Endothelial cell of umbilical vein (primary cell): Measurements from ENCODE around the gene C14orf180.

Experiments used
- CTCF ChIP-seq, 2 donors: IDR thresholded peaks; 1 replicate in 1 of 2; 2 replicates in 1 of 2; pipeline ENCODE4 v1.5.1; 2011; ENCODE audit warnings: low read length in 2 of 2, mild to moderate bottlenecking in 2 of 2, moderate library complexity in 2 of 2, control low read depth in 1 of 2, inconsistent platforms in 1 of 2, low read depth in 1 of 2; ENCODE audit not compliant: insufficient read depth in 1 of 2; ENCODE audit errors: extremely low read depth in 1 of 2
- EZH2 ChIP-seq: IDR thresholded peaks from 2 replicates; pipeline ENCODE4 v1.6.1; 2012; ENCODE audit warnings: borderline replicate concordance, low read depth, mild to moderate bottlenecking, moderate library complexity, low read length, inconsistent platforms; ENCODE audit not compliant: severe bottlenecking
- FOS ChIP-seq: IDR thresholded peaks from 2 replicates; pipeline ENCODE4 v1.6.1; 2011; ENCODE audit warnings: mild to moderate bottlenecking, low read length, moderate library complexity, borderline replicate concordance; ENCODE audit not compliant: insufficient read depth
- JUN ChIP-seq: IDR thresholded peaks from 2 replicates; pipeline ENCODE4 v1.6.1; 2011; ENCODE audit warnings: borderline replicate concordance, low read depth; ENCODE audit not compliant: insufficient read length, insufficient read depth
- MAX ChIP-seq: IDR thresholded peaks from 2 replicates; pipeline ENCODE4 v1.6.1; 2011; ENCODE audit not compliant: insufficient read depth, insufficient read length
- MYC ChIP-seq: IDR thresholded peaks from one replicate; pipeline ENCODE4 v1.6.1; 2011; ENCODE audit warnings: mild to moderate bottlenecking, low read depth, low read length
- POLR2A ChIP-seq: IDR thresholded peaks from 2 replicates; pipeline ENCODE4 v1.6.1; 2012; ENCODE audit warnings: low read depth, mild to moderate bottlenecking, control low read depth, low read length
- POLR2AphosphoS5 ChIP-seq: IDR thresholded peaks from 2 replicates; pipeline ENCODE4 v1.6.1; 2012; ENCODE audit warnings: low read depth, mild to moderate bottlenecking, control low read depth, low read length, moderate library complexity; ENCODE audit not compliant: insufficient read depth

GRCh38 chr14:104573930-104574329 lies 5.6 kb upstream of the C14orf180 start:
- TF ChIP-seq CTCF (IDR thresholded peaks at IDR 0.05; ENCODE audit: extremely low read depth in 1 of 2, insufficient read depth in 1 of 2, low read depth in 1 of 2, low read length in 2 of 2): no peak
- TF ChIP-seq POLR2AphosphoS5: no peak
- TF ChIP-seq POLR2A: no peak
- TF ChIP-seq MAX: no peak
- TF ChIP-seq EZH2: no peak
- TF ChIP-seq MYC: no peak
- TF ChIP-seq JUN: no peak
- TF ChIP-seq FOS: no peak
